Measurements from ENCODE around the gene LRRK1.

The LRRK1 gene

DNA sequence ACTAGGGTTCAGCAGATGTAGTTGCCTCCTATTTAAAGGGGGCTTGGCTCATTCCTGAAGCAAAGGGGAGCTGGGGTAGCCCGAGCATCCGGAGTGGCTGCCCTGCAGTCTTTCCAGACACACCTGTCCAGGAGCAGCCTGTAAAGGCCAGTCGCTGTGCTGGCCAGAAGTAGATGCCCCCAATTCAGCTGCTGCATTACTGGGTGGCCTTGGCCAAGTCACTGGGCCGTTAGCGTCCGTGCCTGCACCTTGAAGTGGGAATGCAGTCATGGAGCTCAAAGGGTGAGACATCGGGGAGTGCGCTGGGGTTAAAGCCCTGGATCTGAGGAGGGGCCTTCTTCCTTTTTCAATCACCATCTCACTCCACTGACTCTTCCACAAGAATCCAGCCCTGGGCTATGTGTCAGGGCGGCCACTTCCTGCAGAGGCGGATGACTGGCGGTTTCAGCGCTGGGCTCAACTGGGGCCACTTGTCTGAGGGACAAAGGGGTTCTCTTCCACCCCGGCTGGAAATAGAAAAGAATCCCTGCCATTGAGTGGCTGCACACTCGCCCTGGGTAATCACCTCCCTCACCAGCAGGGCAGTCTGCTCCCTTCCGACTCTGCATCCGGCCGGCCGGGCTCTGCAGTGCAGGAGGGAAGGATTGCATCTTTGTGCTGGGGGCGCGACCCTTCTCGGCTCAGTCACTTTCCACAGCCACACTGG, 27.7 kb upstream of the LRRK1 start:
- no peak for DNase-seq

DNA sequence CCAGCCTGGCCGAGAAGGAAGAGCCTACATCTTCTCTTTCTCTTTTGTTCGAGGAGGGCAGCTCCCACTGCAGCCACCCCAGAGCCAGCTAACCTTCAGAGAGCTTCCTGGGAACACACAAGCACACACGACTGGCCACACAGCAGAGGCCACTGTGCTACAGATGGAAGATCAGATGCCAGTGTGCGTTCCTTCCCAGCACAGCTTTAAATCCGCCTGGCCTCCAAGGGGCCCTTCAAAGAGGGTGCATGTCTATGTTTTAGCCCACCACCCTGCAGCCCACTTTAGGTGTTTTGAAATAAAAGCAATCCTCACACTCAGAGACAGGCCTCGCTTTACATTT, 27.2 kb upstream of the LRRK1 start:
- no peak for DNase-seq

DNA sequence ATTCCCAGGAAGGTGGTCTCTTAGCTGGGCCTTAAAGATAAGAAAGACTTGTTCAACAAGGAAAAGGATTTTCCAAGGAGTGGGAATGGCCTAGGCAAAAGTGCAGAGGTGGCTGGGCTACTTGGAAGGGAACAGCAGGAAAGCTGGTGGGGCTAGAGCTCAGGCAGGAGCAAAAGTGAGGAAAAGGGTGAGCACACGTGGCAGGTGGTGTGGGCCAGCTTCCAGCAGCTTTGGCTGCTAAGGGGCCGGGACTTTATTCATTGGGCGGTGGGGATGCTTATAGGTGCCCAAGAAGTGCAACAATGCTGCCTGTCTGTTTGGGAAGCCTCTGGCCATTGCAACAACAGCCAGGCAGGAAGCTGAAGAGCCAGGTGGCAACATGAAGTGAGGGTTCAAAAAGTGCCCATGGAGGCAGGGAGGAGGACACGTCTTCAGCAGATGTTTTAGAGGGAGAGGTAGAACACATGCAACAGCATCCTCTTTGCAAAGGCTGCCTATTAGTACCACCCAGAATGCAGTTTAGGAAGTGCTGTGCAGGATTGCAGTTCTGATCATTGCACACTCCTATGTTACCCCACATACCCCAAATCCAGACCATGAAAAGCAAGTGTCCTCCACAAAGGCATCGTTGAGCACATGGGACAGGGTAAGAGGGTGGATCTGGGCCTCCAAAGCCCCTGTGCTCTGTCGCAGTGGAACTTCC, 25.7 kb upstream of the LRRK1 start:
- no peak for DNase-seq

DNA sequence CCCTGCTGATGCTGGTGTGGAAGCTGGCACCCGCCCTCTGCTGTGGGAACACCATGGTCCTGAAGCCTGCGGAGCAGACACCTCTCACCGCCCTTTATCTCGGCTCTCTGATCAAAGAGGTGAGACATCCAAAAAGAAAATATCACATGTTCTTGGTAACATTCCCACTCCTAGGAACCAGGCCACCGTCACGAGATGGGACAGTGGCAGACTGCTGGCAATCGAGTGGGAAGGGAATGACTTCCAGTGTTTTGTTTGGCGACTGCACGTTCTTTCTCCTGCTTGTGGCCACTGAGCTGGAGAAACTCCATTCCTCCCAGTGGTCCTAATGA, 25.2 kb upstream of the LRRK1 start:
- DNase-seq: no peak

DNA sequence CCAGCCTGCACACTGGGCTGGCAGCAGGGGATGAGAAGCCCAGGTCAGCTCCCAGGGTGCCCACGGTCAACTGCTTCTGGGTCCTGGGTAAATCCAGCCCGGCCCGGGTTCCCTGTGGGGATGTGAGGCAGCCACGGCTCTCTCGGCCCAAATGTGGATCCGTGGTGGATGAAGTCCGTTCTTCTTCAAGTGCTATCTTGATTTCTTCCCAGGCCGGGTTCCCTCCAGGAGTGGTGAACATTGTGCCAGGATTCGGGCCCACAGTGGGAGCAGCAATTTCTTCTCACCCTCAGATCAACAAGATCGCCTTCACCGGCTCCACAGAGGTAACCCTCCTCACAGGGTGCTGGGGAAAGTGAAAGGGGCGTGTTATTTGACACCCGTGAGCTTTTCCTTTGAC, 23.4 kb upstream of the LRRK1 start:
- no peak for DNase-seq

DNA sequence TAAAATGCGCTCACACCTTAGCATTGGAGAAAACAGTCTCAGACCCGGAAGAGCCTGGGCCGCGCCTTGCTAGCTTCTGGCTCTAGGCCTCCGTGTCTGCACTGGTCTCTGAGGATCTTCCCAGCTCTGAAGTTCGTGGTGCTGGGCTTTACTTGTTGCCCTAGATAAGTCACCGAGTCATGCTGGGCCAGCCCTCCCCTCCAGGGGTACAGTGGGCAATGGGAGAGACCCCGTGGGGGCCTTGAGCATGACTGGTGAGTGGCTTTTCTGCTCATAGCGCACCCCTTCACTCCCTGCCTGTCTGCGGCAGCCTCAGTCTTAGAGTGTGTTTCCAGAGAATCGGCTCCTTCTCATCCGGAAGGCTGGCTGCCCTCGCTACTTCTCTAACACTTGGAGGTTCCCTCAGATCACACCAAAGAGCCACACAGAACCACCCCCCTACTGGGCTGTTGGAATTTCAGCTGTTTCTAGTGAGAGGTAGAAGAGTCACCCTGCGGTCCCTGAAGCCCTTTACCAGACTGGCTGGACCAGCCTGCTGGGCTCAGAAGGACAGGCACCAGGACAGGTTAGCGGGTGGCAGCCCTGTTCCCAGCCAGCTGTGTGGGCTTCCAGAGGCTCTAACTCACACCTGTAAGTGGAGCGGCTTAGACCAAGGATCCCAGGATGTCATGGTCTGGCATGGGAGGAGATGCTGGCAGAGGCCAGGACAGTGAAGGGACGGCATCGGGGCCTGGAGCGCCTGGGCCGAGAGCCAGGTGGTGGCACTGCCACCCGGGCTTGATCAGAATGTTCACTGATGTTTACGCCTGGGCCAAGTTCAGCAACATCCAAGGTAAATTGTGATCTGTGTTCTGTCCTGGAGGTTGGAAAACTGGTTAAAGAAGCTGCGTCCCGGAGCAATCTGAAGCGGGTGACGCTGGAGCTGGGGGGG, 21.7 kb upstream of the LRRK1 start:
- no peak for DNase-seq

DNA sequence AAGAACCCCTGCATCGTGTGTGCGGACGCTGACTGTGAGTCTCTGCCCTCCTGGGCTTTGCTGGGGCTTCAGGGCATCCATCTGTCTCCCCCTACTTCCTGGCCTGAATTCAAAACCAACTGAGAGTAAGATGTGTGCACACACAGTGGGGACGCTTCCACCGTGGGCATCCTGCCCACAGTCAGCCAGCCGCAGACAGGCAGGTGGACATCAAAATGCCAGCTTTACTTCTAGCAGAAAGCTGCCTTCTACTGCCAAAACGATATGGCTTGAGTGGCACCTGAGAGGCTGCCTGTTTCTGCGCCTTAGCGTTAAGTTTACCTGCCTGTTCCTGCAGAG, 21.0 kb upstream of the LRRK1 start:
- DNase-seq: no peak

DNA sequence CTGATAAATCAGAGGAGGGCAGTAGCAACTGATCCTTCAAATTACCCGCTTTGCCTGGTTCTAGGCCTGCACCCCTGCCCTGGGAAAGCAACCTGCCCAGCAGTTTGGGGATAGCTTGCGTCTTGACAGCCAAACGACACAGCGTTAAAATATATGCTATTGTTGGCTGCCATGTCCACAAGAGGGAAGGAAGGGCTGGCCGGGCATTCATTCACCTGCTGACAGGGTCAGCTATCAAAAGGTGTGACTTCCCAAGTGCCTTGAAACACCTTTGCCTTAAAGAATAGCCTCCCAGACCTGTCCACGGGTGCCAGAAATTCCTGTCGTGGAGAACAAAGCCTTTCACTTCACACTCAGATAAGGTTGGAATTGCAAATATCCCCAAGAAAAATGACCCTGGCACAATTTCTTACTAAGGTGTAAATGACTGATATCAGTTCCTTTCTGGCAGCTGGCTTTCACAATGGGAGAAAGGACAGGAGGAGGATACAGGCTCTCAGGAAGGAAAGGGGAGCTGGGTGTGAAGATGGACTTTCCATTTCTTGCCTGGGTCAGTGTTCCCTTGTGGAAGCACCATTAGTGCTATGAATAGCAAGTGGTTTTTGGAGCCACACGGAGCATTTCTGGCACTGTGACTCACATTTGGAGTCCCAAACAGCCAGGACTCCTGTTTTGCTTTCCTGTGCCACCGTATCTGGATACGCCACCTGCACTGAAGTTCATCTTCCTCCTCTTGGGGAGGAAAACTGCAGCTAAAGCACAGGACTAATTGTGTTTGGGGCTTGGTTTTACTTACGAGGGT, 20.3 kb upstream of the LRRK1 start:
- no peak for DNase-seq

DNA sequence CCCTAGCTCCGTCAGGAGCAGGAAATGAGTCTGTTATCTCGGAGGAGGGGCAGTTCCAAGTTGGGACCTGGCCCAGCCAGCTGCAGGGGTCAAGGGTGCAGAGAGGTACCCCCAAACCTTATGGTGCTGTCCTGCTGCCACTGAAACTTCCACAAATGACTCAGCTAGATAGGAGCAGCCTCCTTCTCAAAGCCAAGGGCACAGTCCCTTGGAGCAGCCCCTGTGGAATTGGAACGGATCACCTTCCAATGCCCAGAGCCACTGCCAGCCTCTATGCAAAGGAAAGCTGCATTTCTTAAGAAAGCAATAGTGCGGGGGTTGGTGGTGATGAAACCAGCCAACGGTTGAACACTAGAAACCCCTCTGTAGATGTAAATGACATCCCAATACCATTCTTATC, 19.6 kb upstream of the LRRK1 start:
- no peak for DNase-seq

DNA sequence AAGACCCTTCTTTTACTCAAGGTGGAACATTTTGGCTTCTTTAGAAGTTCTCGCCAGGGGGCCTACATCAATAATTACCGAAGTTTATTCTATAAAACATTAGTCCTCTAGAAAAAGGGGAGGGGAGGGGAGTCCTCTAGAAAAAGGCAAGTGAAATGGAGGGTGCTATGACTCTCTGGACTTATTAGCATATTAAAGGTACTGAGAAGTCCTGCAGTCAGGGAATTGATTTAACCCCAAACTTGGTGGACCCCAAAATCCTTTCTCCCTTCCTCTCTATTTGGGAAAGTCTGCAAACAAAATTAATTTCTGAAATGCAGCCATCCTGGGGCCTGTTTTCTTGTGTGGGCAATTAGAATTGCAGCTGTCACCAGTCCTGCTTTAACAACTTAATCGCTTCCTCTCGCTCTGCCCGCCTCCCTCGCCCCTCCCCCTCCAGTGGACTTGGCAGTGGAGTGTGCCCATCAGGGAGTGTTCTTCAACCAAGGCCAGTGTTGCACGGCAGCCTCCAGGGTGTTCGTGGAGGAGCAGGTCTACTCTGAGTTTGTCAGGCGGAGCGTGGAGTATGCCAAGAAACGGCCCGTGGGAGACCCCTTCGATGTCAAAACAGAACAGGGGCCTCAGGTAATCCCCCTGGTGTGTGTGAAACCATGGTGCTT, 18.9 kb upstream of the LRRK1 start:
- no peak for DNase-seq

DNA sequence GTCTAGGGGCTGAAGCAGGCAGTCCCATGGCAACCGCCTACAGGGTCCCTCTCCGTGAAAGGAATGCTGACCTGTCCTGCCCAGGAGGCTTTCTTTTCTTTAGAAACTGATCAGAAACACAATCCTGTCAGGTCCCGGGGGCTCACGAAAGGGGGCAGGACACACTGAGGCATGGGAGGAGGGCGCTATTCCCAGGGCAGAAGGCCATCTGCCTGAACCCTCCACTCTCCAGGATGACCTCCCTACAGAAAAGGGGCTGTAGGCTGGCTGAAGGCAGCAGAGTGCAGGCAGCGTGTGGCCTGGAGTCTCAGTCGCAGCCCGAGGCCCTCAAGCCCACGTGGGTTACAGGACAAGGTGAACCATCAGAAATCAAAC, 18.4 kb upstream of the LRRK1 start:
- no peak for DNase-seq

DNA sequence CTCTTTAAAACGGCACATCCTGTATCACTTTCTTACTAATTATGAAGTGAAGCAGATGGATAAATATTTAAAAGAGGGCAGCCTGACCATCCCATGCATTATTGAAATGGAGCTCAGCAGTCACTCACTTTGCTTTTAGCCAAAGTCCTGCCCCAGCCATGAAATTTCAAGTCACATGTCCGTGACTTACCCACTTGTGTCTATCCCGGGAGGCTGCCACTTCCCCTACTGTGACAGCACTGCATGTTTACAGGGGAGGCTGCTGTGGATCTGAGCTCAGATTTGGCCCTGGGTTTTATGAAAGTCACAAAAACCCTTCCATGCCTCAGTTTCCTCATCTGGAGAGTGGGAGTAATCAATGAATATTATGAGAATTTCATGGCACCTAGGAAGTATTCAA, 17.9 kb upstream of the LRRK1 start:
- no peak for DNase-seq

DNA sequence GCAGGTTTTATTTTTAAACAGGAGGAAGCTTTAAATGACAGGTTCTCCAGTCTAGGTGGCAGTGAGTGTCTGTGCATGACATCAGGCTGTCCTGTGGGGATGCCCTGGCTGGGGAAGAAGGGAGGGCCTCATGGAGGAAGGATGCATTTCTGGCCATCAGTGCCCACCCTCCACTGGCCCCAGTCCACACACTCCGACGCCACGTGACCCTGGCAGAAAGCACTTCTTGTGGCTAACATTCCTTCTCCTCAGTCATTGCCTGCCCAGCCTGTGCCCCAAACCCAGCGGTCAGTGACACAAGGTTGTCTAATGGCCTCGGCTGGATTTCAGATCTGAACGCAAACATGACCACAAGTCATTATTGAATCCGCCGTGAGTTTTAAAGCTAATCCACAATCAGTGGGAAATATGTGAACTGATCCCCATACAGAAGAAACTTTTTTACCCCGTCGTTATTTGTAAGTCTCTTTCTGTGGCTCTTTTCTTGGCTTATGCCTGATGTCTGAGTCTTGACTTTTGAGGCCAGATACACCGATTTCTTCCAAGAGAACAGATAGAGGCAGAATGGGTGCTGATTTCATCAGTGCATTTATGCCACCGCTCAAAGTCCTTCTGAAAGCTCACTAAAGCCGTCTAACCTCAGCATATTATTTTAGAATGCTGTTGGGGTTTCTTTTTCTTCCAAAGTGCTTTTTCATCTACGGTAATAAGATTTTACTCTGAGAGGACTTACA, 17.3 kb upstream of the LRRK1 start:
- DNase-seq: no peak

DNA sequence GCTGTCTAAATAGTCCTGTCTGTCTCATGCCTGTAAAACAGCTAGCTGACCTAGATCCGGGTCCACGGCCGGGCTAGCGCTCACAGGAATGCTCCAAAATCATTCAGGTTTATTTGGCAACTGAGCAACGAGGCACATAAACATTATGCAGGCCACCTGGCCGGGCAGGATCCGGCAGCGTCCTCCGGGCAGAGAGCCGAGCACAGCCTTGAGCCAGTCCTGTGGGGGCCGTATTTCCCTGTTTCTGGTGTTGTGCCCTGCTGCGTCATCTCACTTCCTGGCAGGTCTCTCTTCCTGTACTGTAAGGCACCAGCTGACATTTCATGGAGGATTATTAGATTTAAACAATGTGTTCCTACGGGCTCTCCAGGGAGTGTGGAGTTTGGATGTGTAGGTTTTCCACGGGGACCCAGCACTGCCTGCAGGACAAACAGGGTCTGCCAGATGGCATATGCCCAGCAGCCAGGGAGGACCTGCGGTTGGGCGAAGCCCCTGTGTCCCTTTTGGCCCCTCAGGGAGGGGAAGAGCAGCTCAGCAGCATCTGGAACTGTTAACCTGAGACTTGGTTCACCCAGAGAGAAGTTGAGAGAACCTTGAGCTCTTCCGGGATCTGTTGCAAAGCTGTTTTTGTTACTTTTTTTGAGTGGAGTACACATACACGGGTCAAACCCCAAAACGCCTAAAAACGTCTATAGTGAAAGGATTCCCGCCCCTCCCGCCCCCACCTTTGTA, 16.6 kb upstream of the LRRK1 start:
- no peak for DNase-seq

DNA sequence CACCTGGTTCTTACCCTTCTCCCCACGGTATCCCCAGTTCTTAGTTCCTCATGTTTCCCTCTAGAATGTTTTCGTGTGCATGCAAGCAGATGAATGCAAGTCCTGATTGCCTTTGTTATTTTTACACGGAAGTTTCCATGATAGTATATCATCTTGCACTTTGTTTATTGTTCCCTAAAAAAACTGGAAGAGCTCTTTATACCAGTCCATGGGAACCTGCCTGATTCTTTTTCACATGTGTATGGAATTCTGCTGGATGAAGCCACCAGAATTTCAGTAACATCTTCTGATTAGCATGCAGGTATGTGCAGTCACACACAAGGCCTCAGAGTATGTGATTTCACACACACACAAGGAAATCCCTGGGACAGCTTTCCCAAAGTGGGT, 16.0 kb upstream of the LRRK1 start:
- no peak for DNase-seq

DNA sequence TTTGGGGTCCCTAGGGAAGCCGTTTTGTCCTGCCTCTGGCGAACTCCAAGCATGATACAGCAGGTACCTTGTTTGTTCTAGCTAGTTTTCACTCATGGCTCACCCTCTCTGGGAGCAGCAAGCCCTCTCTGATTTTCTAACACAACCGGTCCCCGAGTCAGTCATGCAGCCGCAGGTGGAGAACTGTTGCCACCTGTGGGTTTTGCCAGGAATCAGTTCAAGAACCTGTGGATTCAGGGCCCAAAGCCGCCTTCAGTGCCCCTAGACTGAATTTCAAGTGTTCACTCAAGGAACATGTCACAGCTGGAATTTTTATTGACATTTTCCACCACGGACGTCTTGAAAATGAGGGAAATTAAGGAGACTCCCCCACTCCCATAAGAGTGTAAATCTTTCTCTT, 13.3 kb upstream of the LRRK1 start:
- no peak for DNase-seq

DNA sequence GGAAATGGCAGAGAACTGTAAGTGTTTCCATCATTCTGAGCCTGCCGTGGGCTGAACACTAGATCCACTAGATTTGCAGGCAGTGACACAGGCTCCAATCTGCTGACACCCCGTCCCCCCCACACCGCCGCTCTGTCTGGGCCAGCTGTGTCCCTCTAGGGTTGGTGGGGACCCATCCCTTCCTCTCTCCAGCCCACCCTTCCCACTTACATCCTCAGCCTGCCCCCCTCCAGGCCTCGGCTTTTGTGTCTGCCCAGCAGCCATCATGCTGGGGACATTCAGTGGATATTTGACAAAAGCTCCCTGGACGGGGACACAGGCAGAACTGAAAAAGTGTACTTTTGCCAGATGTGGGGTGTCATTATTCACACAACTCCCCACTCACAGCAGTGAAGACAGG, 10.7 kb upstream of the LRRK1 start:
- DNase-seq: no peak

DNA sequence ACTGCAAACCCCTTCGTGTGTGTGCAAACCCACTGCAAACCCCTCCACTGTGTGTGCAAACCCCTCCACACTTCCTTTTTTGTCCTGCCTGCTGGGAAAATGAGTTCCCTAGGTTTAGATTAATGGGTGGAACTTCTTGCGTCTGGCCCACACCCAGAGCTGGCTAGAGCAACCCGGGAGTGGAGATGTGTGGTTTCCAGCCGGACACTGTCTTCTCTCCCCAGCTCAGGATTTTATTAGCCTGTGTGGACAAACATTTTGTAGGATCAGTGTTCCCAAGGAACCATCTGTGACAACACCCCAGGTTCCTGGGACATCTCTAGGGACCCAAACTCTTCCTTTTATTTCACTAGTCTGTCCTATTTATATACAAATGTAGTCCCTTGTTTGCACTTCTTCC, 9.6 kb upstream of the LRRK1 start:
- no peak for DNase-seq

DNA sequence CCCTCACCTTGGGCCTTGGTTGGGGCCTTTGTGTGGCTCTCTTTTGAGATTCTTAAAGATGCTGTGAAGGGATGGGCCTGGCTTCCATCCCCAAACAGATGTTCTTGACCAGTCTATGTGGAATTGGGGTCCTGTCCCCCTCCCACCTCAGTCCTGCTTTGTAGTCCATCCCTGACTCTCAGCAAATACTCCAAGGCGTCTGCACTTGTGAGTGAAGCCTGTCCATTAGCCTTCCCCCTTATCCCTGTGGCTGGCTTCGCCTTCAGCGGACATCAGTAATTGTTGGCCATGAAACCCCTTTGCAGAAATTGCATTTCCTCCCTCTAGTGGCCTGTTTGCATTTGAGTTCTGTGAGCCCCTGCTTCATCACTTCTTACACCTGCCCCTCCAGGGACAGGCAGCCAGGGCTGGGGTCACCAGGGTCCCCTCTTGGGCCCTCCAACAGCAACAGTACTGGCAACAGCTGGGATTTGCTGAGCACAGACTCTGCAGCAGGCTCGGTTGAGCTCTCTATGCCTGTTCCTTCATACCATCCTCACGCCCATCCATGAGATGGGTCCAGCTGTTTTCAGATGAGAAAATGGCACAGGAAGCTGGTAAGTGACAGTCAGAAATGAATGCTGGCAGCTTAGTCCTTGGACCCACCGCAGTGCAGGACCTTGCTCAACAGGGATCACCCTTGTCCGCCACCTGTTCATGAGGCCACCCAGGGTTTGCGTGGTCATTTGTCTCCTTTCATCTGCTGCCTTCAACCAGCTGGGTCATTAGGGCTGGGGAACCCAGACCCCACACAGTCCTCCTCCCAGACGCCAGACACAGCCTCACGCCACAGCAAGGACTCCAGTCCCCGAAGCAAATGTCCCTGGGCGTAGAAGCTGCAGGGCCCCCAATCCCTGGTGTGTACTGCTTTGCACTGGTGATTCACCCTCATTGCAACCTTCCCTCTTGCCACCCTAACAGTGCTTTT, 8.9 kb upstream of the LRRK1 start:
- DNase-seq: no peak

DNA sequence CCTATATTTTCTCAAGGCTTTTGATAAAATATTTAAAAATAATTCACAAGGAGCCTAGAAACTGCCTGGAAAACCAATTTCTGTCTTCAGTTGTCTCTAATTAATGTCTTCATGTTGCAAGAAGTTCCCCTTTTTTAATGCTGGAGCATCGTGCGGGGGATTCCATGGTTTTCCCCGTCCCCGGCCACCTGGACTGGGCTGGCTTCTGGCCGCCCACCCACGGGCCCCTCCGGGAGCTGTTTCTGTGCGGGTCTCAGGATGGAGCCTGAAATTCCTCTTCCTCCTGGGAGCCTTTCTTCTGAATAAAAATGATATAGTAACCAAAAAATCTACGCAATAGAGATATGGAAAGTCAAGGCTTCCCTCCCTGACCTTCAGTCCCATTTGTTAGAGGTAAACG, 8.1 kb upstream of the LRRK1 start:
- no peak for DNase-seq

All from stimulated activated CD4-positive, alpha-beta T cell treated with anti-CD3 and anti-CD28 coated beads, Interleukin-4, amount 100 ng/mL, for 24 hours (primary cell).